Right cardiac atrium (tissue), 5 donors: Measurements from ENCODE around the gene CLIP1. TPM values are rescaled to one million over a fixed set of nuclear protein-coding genes. Genes with fewer than 3 reads are reported as not detected.

Experiments
- polyA plus RNA-seq: library from polyadenylated mRNA; stranded (reverse); fragments of 200-250 nt; gene quantifications from one replicate; pipeline ENCODE4 v1.2.3, GENCODE V29; 2013
- total RNA-seq, 4 donors: library from RNA; stranded (reverse); fragmentation: NEBNext Ultra II Directional; extraction: Animal tissue kit (Norgen Biotek cat#: 25700); gene quantifications; one replicate each; pipeline ENCODE4 v1.2.1, GENCODE V29; 2021
- donor health status: healthy with polysubstance abuse.
- donor health status: DM: no; HTN: yes; CAD: no.
- donor health status: DM: no; HTN: no; CAD: no.
- donor health status: DM: no; HTN: yes; CAD: no; lungs with severe emphysema.
- donor health status: DM: yes; HTN: yes; CAD: no.

The CLIP1 gene
- total and polyA plus RNA-seq, 5 donors = 43.7 to 131 (median 119) TPM

Other genes with a start within 250 kb of the CLIP1 start
- not detected for gene IL31, start 248.4 kb downstream of the CLIP1 start, total RNA-seq
- gene IL31, start 248.4 kb downstream of the CLIP1 start, polyA plus RNA-seq = not detected
- 1 to 10 TPM in 2 of 4 donors, under 1 TPM in 2; 0.69 to 3.1 (median 1.3) TPM for gene LRRC43, start 239.5 kb downstream of the CLIP1 start, total RNA-seq
- gene LRRC43, start 239.5 kb downstream of the CLIP1 start, polyA plus RNA-seq = 2.3 TPM
- under 1 TPM in 1 of 4 donors, not detected in 3; 0.29 TPM for gene B3GNT4, start 219.0 kb downstream of the CLIP1 start, total RNA-seq
- gene B3GNT4, start 219.0 kb downstream of the CLIP1 start, polyA plus RNA-seq = 0.36 TPM
- 10 to 100 TPM; 25.0 to 29.3 (median 27.3) TPM for gene DIABLO, start 196.6 kb downstream of the CLIP1 start, total RNA-seq
- 31.9 TPM for gene DIABLO, start 196.6 kb downstream of the CLIP1 start, polyA plus RNA-seq
- 10 to 100 TPM in 3 of 4 donors, 1 to 10 TPM in 1; 7.8 to 15.2 (median 12.7) TPM for gene VPS33A, start 156.2 kb downstream of the CLIP1 start, total RNA-seq
- 7.3 TPM for gene VPS33A, start 156.2 kb downstream of the CLIP1 start, polyA plus RNA-seq
- 10 to 100 TPM; 10.7 to 11.7 (median 10.8) TPM for gene ZCCHC8, start 78.3 kb upstream of the CLIP1 start, total RNA-seq
- gene ZCCHC8, start 78.3 kb upstream of the CLIP1 start, polyA plus RNA-seq = 11.6 TPM
- gene RSRC2, start 104.3 kb upstream of the CLIP1 start, total RNA-seq = 10 to 100 TPM; 40.2 to 49.6 (median 44.1) TPM
- gene RSRC2, start 104.3 kb upstream of the CLIP1 start, polyA plus RNA-seq = 47.5 TPM
- 1 to 10 TPM; 2.7 to 4.7 (median 4.2) TPM for gene KNTC1, start 104.6 kb upstream of the CLIP1 start, total RNA-seq
- 2.7 TPM for gene KNTC1, start 104.6 kb upstream of the CLIP1 start, polyA plus RNA-seq